ENCODE results near the gene ZBTB7A. TPM values are rescaled to one million over a fixed set of nuclear protein-coding genes. Genes with fewer than 3 reads are reported as not detected.

The ZBTB7A gene
- total and polyA plus RNA-seq, 2 donors (not counting 1 experiment from before 2014, with no cell fraction given) = 4.9 to 17.7 TPM

DNA sequence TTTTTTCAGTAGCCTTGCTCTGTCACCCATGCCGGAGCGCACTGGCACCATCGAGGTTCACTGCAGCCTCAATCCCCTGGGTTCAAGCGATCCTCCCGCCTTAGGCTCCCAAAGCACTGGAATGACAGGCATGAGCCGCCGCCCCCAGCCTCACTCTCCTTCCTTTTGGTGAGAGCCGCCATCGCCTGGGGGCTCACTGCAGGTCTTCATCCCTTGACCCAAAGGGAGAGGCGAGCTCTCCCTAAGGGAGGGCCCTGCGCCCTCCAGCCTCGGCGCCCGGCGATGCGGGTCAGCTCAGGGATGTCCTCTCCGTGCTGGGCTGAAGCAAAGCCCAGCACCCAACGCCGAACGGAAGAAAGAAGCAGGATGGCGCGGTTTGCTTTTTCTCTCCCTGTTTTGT is 23.2 kb upstream of the ZBTB7A start:
- TF ChIP-seq, protein P1, sequence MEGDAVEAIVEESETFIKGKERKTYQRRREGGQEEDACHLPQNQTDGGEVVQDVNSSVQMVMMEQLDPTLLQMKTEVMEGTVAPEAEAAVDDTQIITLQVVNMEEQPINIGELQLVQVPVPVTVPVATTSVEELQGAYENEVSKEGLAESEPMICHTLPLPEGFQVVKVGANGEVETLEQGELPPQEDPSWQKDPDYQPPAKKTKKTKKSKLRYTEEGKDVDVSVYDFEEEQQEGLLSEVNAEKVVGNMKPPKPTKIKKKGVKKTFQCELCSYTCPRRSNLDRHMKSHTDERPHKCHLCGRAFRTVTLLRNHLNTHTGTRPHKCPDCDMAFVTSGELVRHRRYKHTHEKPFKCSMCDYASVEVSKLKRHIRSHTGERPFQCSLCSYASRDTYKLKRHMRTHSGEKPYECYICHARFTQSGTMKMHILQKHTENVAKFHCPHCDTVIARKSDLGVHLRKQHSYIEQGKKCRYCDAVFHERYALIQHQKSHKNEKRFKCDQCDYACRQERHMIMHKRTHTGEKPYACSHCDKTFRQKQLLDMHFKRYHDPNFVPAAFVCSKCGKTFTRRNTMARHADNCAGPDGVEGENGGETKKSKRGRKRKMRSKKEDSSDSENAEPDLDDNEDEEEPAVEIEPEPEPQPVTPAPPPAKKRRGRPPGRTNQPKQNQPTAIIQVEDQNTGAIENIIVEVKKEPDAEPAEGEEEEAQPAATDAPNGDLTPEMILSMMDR (conservative IDR thresholded peaks at IDR 0.05 in 1 of 2, IDR thresholded peaks at IDR 0.05 in 1 of 2; ENCODE audit: low read depth in 1 of 2, low read length in 2 of 2) = no peak
- TF ChIP-seq EZH2 (IDR thresholded peaks at IDR 0.05; ENCODE audit: low read length, missing control alignments) = no peak
- Histone ChIP-seq H3K27me3 (ENCODE audit: control insufficient read depth, insufficient read depth, low read length) (no peaks in the 10 kb centered on the region), H3K4me2 (ENCODE audit: extremely low read depth, insufficient read depth, low read length) (no peak overlapping the region), H2AFZ (ENCODE audit: low read length) (no peak overlapping the region), H3K9ac (ENCODE audit: insufficient read depth, low read length) (no peak overlapping the region), H3K27ac (ENCODE audit: insufficient read depth, low read length) (no peak overlapping the region), H3K79me2 (ENCODE audit: control insufficient read depth, insufficient read depth, low read length) (no peaks in the 10 kb centered on the region), H4K20me1 (ENCODE audit: control insufficient read depth, extremely low read depth, insufficient read depth, low read length) (no peaks in the 10 kb centered on the region), H3K36me3 (ENCODE audit: control insufficient read depth, insufficient read depth, low read length) (peaks cover 6% of the 10 kb centered on the region), H3K4me3 (replicated peaks in 1 of 4; ENCODE audit: control extremely low read depth in 1 of 4, insufficient read depth in 1 of 4, low read depth in 3 of 4, low read length in 4 of 4) (no peak overlapping the region), H3K4me1 (ENCODE audit: control insufficient read depth, extremely low read depth, insufficient read depth, low read length) (no peaks in the 10 kb centered on the region), H3K9me3 (ENCODE audit: control insufficient read depth, insufficient read depth, low read depth, low read length) (no peaks in the 10 kb centered on the region)
- DNase-seq (ENCODE audit: low read depth in 2 of 2) = no peak

DNA sequence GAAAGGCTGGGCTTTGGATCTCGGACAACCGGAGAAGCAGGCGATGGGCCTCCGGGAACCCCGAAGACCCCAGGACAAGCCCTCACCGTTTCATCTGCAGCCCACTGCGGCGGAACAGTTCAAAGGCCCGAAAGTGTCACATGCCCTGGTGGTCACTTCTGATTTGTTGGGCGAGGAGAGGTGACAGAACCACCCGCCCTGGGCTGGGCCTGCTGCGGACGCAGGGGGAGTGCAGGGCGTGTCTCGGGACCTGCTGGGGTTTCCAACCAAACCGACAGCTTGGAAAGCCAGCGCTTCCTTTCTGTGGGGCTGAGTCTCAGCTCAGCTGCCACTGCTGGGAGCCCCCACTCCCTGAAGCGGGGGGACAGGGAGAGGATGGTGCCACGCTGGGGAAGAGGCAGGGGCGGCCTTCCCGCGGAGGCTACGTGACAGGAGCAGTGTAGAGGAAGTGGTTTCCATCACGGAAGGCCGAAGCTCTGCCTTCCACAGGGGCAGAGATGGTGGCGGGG is 22.8 kb upstream of the ZBTB7A start:
- TF ChIP-seq, protein P1 (conservative IDR thresholded peaks at IDR 0.05 in 1 of 2, IDR thresholded peaks at IDR 0.05 in 1 of 2; ENCODE audit: low read depth in 1 of 2, low read length in 2 of 2) = no peak
- no peak for TF ChIP-seq EZH2 (IDR thresholded peaks at IDR 0.05; ENCODE audit: low read length, missing control alignments)
- Histone ChIP-seq H3K4me1 (ENCODE audit: control insufficient read depth, extremely low read depth, insufficient read depth, low read length) (no peaks in the 10 kb centered on the region), H4K20me1 (ENCODE audit: control insufficient read depth, extremely low read depth, insufficient read depth, low read length) (no peaks in the 10 kb centered on the region), H2AFZ (ENCODE audit: low read length) (no peak overlapping the region), H3K27ac (ENCODE audit: insufficient read depth, low read length) (no peak overlapping the region), H3K79me2 (ENCODE audit: control insufficient read depth, insufficient read depth, low read length) (no peaks in the 10 kb centered on the region), H3K9me3 (ENCODE audit: control insufficient read depth, insufficient read depth, low read depth, low read length) (no peaks in the 10 kb centered on the region), H3K27me3 (ENCODE audit: control insufficient read depth, insufficient read depth, low read length) (no peaks in the 10 kb centered on the region), H3K9ac (ENCODE audit: insufficient read depth, low read length) (no peak overlapping the region), H3K36me3 (ENCODE audit: control insufficient read depth, insufficient read depth, low read length) (peaks cover 6% of the 10 kb centered on the region), H3K4me3 (replicated peaks in 1 of 4; ENCODE audit: control extremely low read depth in 1 of 4, insufficient read depth in 1 of 4, low read depth in 3 of 4, low read length in 4 of 4) (no peak overlapping the region), H3K4me2 (ENCODE audit: extremely low read depth, insufficient read depth, low read length) (no peak overlapping the region)
- DNase-seq (ENCODE audit: low read depth in 2 of 2) = no peak

DNA sequence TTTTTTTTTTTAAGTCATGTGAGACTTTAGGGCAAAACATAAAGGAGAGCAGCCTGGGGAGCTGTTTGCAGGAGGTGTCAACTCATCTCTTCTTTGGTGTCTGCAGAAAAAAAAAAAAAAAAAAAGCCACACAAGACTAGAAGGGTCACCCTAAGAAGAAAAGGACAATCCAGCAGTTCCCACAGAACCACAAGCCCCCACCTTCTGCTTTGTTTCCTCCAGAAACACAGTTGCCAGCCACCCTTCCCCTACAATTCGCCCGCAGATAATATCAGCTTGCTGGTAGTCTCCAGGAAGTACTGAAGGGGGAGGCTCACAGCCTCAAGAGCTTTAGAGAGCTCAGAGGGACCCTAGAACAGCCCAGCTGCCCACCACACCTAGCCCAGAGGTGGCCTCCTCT is 22.3 kb upstream of the ZBTB7A start:
- Histone ChIP-seq H3K79me2 (ENCODE audit: control insufficient read depth, insufficient read depth, low read length) (no peaks in the 10 kb centered on the region), H3K36me3 (ENCODE audit: control insufficient read depth, insufficient read depth, low read length) (peaks cover 6% of the 10 kb centered on the region), H3K9ac (ENCODE audit: insufficient read depth, low read length) (no peak overlapping the region), H3K9me3 (ENCODE audit: control insufficient read depth, insufficient read depth, low read depth, low read length) (no peaks in the 10 kb centered on the region), H3K4me2 (ENCODE audit: extremely low read depth, insufficient read depth, low read length) (no peak overlapping the region), H2AFZ (ENCODE audit: low read length) (no peak overlapping the region), H3K4me3 (replicated peaks in 1 of 4; ENCODE audit: control extremely low read depth in 1 of 4, insufficient read depth in 1 of 4, low read depth in 3 of 4, low read length in 4 of 4) (no peak overlapping the region), H3K27me3 (ENCODE audit: control insufficient read depth, insufficient read depth, low read length) (no peaks in the 10 kb centered on the region), H3K4me1 (ENCODE audit: control insufficient read depth, extremely low read depth, insufficient read depth, low read length) (no peaks in the 10 kb centered on the region), H4K20me1 (ENCODE audit: control insufficient read depth, extremely low read depth, insufficient read depth, low read length) (no peaks in the 10 kb centered on the region), H3K27ac (ENCODE audit: insufficient read depth, low read length) (no peak overlapping the region)
- TF ChIP-seq, protein P1 (conservative IDR thresholded peaks at IDR 0.05 in 1 of 2, IDR thresholded peaks at IDR 0.05 in 1 of 2; ENCODE audit: low read depth in 1 of 2, low read length in 2 of 2) = no peak
- TF ChIP-seq EZH2 (IDR thresholded peaks at IDR 0.05; ENCODE audit: low read length, missing control alignments) = no peak
- DNase-seq (ENCODE audit: low read depth in 2 of 2) = no peak

Measured in fibroblast of lung (primary cell).